GM21526 (cell line): Measurements from ENCODE around the gene NT5C1B.

Experiments used
- ATAC-seq: cut with Tn5 transposase; IDR thresholded peaks from one replicate; pipeline ENCODE4 v1.9.1; 2021; ENCODE audit warnings: moderate library complexity; ENCODE audit not compliant: unreplicated experiment, low FRiP score

The NT5C1B gene

GRCh38 chr2:18600255-18600613 lies 10.9 kb upstream of the NT5C1B start:
- peak; percentile 67 for ATAC-seq

GRCh38 chr2:18599509-18600254 lies 10.3 kb upstream of the NT5C1B start:
- ATAC-seq: no peak

DNA sequence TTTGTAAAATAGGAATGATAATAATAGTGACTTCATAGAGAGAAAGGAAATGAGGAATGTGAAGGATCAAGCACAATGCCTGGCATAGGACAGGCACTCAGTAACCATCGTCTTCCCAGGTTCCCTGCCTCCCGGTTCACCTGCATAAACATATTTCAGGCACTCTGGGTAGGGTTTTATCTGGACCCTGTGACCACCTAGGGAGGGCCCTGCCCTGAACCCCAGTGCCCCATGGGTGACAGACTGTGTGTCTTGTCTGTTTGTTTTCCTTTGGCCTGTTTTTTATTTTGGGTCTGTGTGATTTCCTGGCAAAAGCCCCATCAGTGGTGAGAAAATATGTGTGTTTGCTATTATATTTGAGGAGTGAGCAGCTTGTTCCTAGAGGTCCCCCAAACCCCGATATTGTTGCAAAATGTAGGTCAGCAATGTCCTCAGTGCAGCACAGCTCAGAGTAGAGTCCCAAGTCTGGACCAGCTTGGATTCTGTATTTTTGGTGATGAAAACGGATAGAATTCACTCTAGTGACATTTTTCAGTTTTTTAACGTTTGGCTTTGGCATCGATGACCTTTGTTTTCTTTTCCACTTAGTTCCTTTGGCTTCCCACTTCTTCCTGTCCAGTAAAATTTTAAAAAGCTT lies 9.6 kb upstream of the NT5C1B start:
- no peak for ATAC-seq

GRCh38 chr2:18597618-18598017 lies 8.2 kb upstream of the NT5C1B start:
- no peak for ATAC-seq

DNA sequence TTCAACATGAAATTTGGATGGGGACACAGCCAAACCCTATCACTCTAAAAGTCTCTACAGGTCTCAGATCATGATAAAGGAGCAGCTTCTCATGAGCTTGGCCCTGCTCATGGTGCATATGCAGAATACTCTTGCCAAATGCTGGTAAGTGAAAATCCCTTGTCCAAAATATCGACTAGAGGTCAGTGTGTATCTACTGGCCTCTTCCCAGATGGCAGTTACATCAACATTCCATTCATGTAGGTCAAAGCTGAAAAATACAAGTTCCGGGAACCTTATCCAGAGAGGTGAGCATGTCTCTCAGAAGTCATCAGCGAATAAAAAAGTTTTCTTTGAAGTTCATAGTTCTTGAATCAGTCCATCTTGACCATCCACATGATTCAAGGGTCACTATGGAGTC lies 7.6 kb upstream of the NT5C1B start:
- no peak for ATAC-seq

DNA sequence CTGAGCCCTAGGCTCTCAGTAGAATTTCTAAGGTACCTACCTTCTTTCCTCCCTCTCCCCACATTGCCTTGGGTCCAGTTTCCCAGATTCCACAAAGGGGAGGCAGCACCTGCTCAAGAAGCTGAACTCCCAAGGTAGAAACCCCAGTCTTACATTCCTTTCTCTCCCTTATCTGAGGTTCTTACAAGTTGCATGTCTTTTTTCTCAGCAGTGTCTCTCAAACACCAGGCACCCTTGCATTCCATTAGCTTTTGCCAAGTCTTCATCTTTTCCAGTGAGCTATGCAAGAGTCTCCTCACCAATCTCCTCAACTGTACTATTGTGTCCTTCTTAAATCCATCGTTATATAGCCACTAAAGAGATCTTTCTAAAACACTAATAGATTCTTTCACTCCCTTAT lies 4.1 kb upstream of the NT5C1B start:
- ATAC-seq: no peak

DNA sequence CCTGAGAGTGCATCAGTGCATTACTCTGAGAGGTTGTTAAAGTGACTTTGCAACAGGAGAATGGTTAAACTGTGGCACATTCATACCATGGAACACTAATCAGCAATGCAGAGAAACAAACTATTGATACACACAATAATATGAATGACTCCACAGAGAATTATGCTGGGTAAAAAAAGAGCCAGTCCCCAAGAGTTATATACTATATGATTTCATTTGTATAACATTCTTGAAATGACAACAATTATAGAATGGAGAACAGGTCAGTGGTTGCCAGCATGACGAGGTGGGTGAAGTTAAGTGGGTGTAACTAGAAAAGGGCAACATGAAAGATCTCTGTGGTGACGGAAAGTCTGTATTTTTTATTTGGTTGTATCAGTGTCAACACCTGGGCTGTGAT lies 3.0 kb upstream of the NT5C1B start:
- no peak for ATAC-seq

DNA sequence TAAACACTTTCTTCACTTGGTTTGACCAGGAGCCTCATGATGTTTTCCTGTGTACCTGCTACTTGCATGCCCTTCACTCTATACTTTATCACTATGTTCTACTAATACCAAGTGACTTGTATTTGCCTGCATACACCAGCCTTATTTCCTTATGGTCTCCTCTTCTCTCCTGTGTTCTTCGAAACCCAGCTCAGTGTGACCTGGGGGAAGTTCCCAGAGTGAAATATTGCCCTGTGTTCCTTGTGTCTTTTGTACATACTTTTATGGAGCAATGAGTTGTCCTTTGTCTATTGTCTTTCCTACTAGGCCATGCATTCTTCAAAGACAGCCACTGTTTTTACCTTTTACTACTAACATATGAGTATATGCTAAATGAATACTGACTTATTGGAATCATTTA lies 567 bp downstream of the NT5C1B start:
- ATAC-seq: no peak

DNA sequence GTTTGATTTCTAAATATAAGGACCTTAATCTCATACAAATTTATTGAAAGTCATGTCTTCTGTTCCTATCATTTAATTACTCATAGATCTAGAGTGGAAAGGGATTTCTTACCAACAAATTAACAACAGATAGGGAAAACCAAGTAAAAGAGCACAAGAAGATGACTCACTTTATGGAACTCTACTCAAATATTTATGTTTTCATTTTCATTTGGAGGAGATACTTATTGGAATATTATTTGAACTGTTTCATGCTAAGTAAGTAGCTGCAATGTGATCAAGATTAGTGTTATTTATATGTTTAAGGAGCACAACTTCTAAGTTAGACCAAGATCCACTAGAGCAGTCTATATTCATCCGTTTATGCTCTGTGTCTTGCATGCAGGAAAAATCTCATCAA lies 1.3 kb downstream of the NT5C1B start:
- no peak for ATAC-seq

GRCh38 chr2:18585526-18585925 lies 3.8 kb downstream of the NT5C1B start:
- ATAC-seq: no peak

- no peak for ATAC-seq
These were observed 4.8 kb downstream of the NT5C1B start for GRCh38 chr2:18584608-18584954.

GRCh38 chr2:18583905-18584607 lies 5.3 kb downstream of the NT5C1B start:
- no peak for ATAC-seq

- no peak for ATAC-seq
These were observed 8.8 kb downstream of the NT5C1B start for GRCh38 chr2:18580606-18581005.

DNA sequence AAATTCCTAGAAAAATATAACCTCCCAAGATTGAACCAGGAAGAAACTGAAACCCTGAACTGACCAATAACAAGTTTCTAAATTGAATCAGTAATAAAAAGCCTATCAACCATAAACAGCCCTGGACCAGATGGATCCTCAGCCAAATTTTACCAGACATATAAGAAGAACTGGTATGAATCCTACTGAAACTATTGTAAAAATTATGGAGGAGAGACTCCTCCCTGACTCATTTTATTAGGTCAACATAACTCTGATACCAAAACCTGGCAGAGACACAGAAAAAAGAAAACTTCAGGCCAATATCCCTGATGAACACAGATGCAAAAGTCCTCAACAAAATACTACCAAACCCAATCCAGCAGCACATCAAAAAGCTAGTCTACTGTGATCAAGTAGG lies 11.3 kb downstream of the NT5C1B start:
- ATAC-seq: no peak

GRCh38 chr2:18566145-18566769 lies 23.1 kb downstream of the NT5C1B start:
- ATAC-seq: no peak

- peak; percentile 1 for ATAC-seq
These were observed 28.6 kb downstream of the NT5C1B start for GRCh38 chr2:18560797-18561085.

DNA sequence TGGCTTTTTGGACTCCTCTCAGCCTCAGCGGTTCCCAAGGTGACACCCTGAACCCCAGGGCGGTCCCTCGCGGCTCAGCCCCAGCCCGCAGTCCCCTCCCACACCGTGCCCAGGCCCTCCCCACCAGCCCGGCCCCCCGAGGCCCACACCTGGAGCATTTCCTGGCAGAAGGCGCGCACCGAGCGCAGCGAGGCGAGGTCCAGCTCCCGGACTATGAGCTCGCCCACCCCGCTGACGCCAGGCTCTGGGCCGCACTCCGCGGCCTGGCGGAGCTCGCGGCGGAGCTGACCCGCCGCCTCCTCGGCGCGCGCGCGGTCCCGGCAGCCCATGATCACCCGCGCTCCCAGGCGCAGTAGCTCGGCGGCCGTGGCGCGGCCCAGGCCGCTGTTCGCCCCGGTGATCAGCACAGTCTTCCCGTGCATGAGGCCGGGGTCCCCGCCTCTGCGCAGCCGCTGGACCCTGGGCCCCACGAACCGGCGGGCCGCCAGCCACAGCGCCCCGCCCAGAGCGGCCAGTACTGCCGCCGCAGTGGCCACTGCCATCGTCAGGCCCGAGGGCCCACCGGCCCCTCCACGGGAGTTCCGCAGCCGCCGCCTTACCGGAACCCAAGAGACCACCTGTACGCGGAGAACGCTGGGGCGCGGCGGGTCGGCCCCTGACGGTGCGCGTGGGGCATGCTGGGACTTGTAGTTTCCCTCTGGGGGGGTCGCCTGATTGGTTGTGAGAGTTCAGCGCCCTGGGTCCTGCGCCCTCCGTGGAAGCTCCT lies 29.2 kb downstream of the NT5C1B start, which contains the start of gene RDH14:
Gene RDH14 (minus strand): TSS at position 623 of the 766 bp plus-strand sequence. CDS start 81 bp downstream, at position 542.
- peak; percentile 97 for ATAC-seq

DNA sequence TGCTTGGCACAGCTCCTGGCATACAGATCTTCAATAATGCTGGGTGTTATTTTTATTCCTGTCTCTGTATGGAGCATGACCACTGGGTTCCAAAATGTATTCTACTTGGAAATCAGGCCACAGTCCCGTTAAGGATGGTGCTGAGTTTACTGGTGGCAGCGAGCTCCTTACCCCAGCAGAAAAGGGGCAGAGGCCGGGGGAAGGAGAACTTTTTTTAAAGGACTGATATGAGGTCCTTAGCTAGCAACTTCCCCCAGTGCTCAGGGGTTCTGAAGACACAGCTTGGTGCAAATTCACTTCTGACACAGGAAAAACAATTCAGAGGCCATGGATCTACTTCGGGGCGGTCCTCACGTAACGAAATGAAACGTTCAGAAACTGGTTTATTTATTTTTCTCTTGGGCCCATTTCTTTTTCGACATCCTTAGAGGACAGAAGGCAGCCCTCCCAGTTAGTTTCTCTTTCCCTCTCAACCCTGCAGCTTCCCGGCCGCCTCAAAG lies 29.8 kb downstream of the NT5C1B start:
- ATAC-seq: no peak

DNA sequence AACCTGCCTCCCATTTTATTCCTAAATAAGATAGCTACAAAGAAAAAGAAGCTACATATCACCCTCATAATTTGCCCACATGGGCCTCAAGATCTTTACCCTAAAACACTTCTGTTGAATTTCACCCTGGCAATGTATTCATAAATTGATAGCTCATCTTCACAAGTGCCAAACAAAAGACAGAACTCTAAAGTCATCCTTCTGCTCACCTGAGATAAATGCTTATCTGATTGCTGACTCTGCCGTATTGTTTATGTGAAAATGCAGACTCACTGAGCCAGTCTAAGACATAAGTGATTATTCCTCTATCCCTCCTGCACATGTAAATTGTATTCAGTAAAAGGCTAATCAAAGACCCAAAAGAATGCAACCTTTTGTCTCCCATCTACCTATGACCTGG lies 30.9 kb downstream of the NT5C1B start:
- ATAC-seq: no peak

GRCh38 chr2:18557121-18557520 lies 32.2 kb downstream of the NT5C1B start:
- ATAC-seq: no peak
